H1 (cell line): ENCODE results near the gene MYOD1. TPM values are rescaled to one million over a fixed set of nuclear protein-coding genes. Genes with fewer than 3 reads are reported as not detected.

Source experiments
- CTCF ChIA-PET: fragments of 300-600 bp; sonication (Branson Sonifier 250); formaldehyde crosslinking; loops from one replicate; lab custom pipeline; 2021; ENCODE audit not compliant: partially characterized antibody; lab: Charles Lee
- POLR2A ChIA-PET: fragments of 300-600 bp; sonication (Branson Sonifier 250); formaldehyde crosslinking; loops from one replicate; lab custom pipeline; 2021; ENCODE audit warnings: inconsistent platforms; ENCODE audit not compliant: partially characterized antibody; lab: Charles Lee
- DNase-seq, 2 experiments: peaks; one replicate each; pipeline versions ENCODE4 v3.0.0 to v3.0.0-alpha.2; 2010 to 2022; ENCODE audit warnings: low spot score in 2 of 2, low read depth in 1 of 2, mixed read lengths in 1 of 2
- FAIRE-seq: peaks from 2 replicates; lab custom pipeline; 2011; peaks lifted over from hg19 to GRCh38; lab: Jason Lieb, UNC
- H2AFZ ChIP-seq: 2 replicates; pipeline ENCODE4 v1.8.1; 2012; ENCODE audit warnings: low read length, inconsistent platforms
- H2AK5ac ChIP-seq: 2 replicates; pipeline ENCODE4 v1.6.1; 2013; ENCODE audit warnings: low read depth, low read length
- H2BK120ac ChIP-seq: replicated peaks from 2 replicates; pipeline ENCODE3; 2013; ENCODE audit warnings: low read depth, low read length, inconsistent platforms
- H2BK12ac ChIP-seq: 2 replicates; pipeline ENCODE4 v1.6.1; 2013; ENCODE audit warnings: low read depth, low read length
- H2BK15ac ChIP-seq: 2 replicates; pipeline ENCODE4 v1.6.1; 2013; ENCODE audit warnings: low read length
- H2BK20ac ChIP-seq: 2 replicates; pipeline ENCODE4 v1.6.1; 2013; ENCODE audit warnings: low read length
- H2BK5ac ChIP-seq: 2 replicates; pipeline ENCODE4 v1.6.1; 2013; ENCODE audit warnings: low read depth, low read length
- H3K14ac ChIP-seq: 2 replicates; pipeline ENCODE4 v1.6.1; 2013; ENCODE audit warnings: inconsistent platforms; ENCODE audit not compliant: insufficient read length
- H3K18ac ChIP-seq: 2 replicates; pipeline ENCODE4 v1.6.1; 2013; ENCODE audit warnings: low read length; ENCODE audit errors: extremely low read depth
- H3K23ac ChIP-seq: 2 replicates; pipeline ENCODE4 v1.6.1; 2013; ENCODE audit warnings: inconsistent platforms; ENCODE audit not compliant: insufficient read length
- H3K23me2 ChIP-seq: 2 replicates; pipeline ENCODE4 v1.6.1; 2013; ENCODE audit warnings: low read depth, low read length
- H3K27ac ChIP-seq: 2 replicates; pipeline ENCODE4 v1.6.1; 2011; ENCODE audit warnings: low read depth, low read length, inconsistent platforms
- H3K27me3 ChIP-seq, 4 experiments: replicated peaks in 1 of 4; 1 replicate in 1 of 4; 2 replicates in 3 of 4; pipeline versions ENCODE4 v1.6.1 to v1.8.1; 2011 to 2013; ENCODE audit warnings: low read length in 3 of 4, mild to moderate bottlenecking in 3 of 4, inconsistent platforms in 2 of 4, mixed read lengths in 2 of 4, moderate library complexity in 1 of 4; ENCODE audit not compliant: control insufficient read depth in 3 of 4, insufficient read depth in 3 of 4; ENCODE audit errors: extremely low read depth in 1 of 4
- H3K36me3 ChIP-seq, 4 experiments: 2 replicates each; pipeline versions ENCODE4 v1.6.1 to v1.8.1; 2011 to 2013; ENCODE audit warnings: mild to moderate bottlenecking in 4 of 4, low read length in 3 of 4, moderate library complexity in 2 of 4, control low read depth in 1 of 4, inconsistent platforms in 1 of 4; ENCODE audit not compliant: insufficient read depth in 4 of 4, control insufficient read depth in 2 of 4
- H3K4ac ChIP-seq: replicated peaks from 2 replicates; pipeline ENCODE3; 2013; ENCODE audit warnings: low read length, low read depth, mixed read lengths, inconsistent platforms; ENCODE audit not compliant: insufficient read length
- H3K4me1 ChIP-seq, 4 experiments: replicated peaks in 1 of 4; 1 replicate in 1 of 4; 2 replicates in 3 of 4; pipeline versions ENCODE4 v1.6.1 to v1.8.1; 2011 to 2013; ENCODE audit warnings: low read length in 3 of 4, inconsistent platforms in 2 of 4, mixed read lengths in 1 of 4; ENCODE audit not compliant: insufficient read depth in 4 of 4, control insufficient read depth in 3 of 4
- H3K4me2 ChIP-seq, 2 experiments: 2 replicates each; pipeline versions ENCODE4 v1.6.1 to v1.8.1; 2011 to 2013; ENCODE audit warnings: low read depth in 2 of 2, low read length in 2 of 2, control low read depth in 1 of 2, inconsistent platforms in 1 of 2, mild to moderate bottlenecking in 1 of 2; ENCODE audit not compliant: insufficient read depth in 1 of 2
- H3K4me3 ChIP-seq, 4 experiments: fragments of 200-600, 300-600 bp in 1 of 4; sonication (generic), shearing (Covaris generic), sonication (Bioruptor Twin) in 1 of 4; 2 replicates each; pipeline versions ENCODE4 v1.5.1 to v1.8.1; 2011 to 2016; ENCODE audit warnings: low read length in 4 of 4, low read depth in 3 of 4, control low read depth in 2 of 4, inconsistent platforms in 2 of 4, mild to moderate bottlenecking in 2 of 4, mixed read lengths in 1 of 4, moderate library complexity in 1 of 4; ENCODE audit not compliant: insufficient read depth in 2 of 4; ENCODE audit errors: extremely low read depth in 1 of 4
- H3K56ac ChIP-seq: replicated peaks from 2 replicates; pipeline ENCODE3; 2013; ENCODE audit warnings: low read depth, mild to moderate bottlenecking, mixed read lengths, low read length, inconsistent platforms; ENCODE audit not compliant: insufficient read length
- H3K79me1 ChIP-seq: 2 replicates; pipeline ENCODE4 v1.6.1; 2013; ENCODE audit warnings: low read depth, low read length, control low read depth
- H3K79me2 ChIP-seq, 2 experiments: 2 replicates each; pipeline versions ENCODE4 v1.6.1 to v1.8.1; 2012 to 2013; ENCODE audit warnings: low read length in 2 of 2, mild to moderate bottlenecking in 2 of 2, inconsistent platforms in 1 of 2; ENCODE audit not compliant: insufficient read depth in 2 of 2, control insufficient read depth in 1 of 2
- H3K9ac ChIP-seq, 4 experiments: replicated peaks in 1 of 4; 1 replicate in 1 of 4; 2 replicates in 3 of 4; pipeline versions ENCODE4 v1.6.1 to v1.8.1; 2011 to 2013; ENCODE audit warnings: low read depth in 3 of 4, low read length in 3 of 4, control low read depth in 2 of 4, mild to moderate bottlenecking in 2 of 4, moderate library complexity in 2 of 4, inconsistent platforms in 1 of 4; ENCODE audit errors: extremely low read depth in 1 of 4
- H3K9me3 ChIP-seq, 2 experiments: 2 replicates each; pipeline versions ENCODE4 v1.6.1 to v1.8.1; 2012 to 2013; ENCODE audit warnings: mild to moderate bottlenecking in 2 of 2, moderate library complexity in 2 of 2, control low read depth in 1 of 2, inconsistent platforms in 1 of 2, low read depth in 1 of 2, low read length in 1 of 2, mixed read lengths in 1 of 2; ENCODE audit not compliant: insufficient read depth in 2 of 2
- H4K20me1 ChIP-seq, 2 experiments: replicated peaks in 1 of 2; 2 replicates each; pipeline versions ENCODE3 to v1.8.1; 2011 to 2013; ENCODE audit warnings: inconsistent platforms in 2 of 2, low read length in 2 of 2, mild to moderate bottlenecking in 1 of 2; ENCODE audit not compliant: insufficient read depth in 2 of 2, control insufficient read depth in 1 of 2
- H4K5ac ChIP-seq: 2 replicates; pipeline ENCODE4 v1.6.1; 2013; ENCODE audit warnings: low read length, low read depth, mixed read lengths, inconsistent platforms; ENCODE audit not compliant: insufficient read length
- H4K8ac ChIP-seq: 2 replicates; pipeline ENCODE4 v1.8.0; 2013; ENCODE audit warnings: mild to moderate bottlenecking, moderate library complexity, low read length, inconsistent platforms; ENCODE audit not compliant: insufficient read depth; ENCODE audit errors: extremely low read depth
- H4K91ac ChIP-seq: replicated peaks from 2 replicates; pipeline ENCODE3; 2013; ENCODE audit warnings: low read length, mixed read lengths, inconsistent platforms; ENCODE audit not compliant: insufficient read length
- KDM1A ChIP-seq: fragments of 200-600, 300-600 bp; sonication (generic); IDR thresholded peaks from 2 replicates; pipeline ENCODE4 v1.7.1; 2016; ENCODE audit warnings: mild to moderate bottlenecking, low read length, borderline replicate concordance
- TEAD4 ChIP-seq: IDR thresholded peaks from 2 replicates; pipeline ENCODE4 v1.6.1; 2012; ENCODE audit warnings: low read depth, low read length, inconsistent platforms, mixed read lengths
- WGBS, 2 experiments: shearing (Covaris generic) in 1 of 2; methylation state at CpG; one replicate each; pipeline versions ENCODE4 v1.1.6 to v1.1.7; 2013 to 2015; ENCODE audit warnings: low lambda C conversion rate in 2 of 2, mixed read lengths in 2 of 2, inconsistent platforms in 1 of 2, low coverage in 1 of 2, missing lambda C conversion rate in 1 of 2; ENCODE audit not compliant: insufficient replicate concordance in 2 of 2, insufficient coverage in 1 of 2, insufficient read length in 1 of 2; ENCODE audit errors: extremely low coverage in 1 of 2, missing lambda C conversion rate in 1 of 2; 5-methylcytosine and 5-hydroxymethylcytosine counted together
- polyA plus RNA-seq, 7 experiments: library from polyadenylated mRNA; depleted of rRNA in 3 of 7; stranded (reverse) in 5 of 7; unstranded in 2 of 7; fragments of >200 nt in 5 of 7; fragments of 200-250 nt in 2 of 7; gene quantifications; 1 replicate in 5 of 7; 2 replicates in 1 of 7; 4 replicates in 1 of 7; pipeline versions ENCODE4 v1.2.1 to v1.2.3, GENCODE V29; 2011 to 2013; ENCODE audit warnings: missing spikeins in 2 of 7, mixed read lengths in 2 of 7
- total RNA-seq: library from RNA; stranded (reverse); fragmentation: NEBNext Ultra II Directional; extraction: Animal tissue kit (Norgen Biotek cat#: 25700); gene quantifications from 2 replicates; pipeline ENCODE4 v1.2.1, GENCODE V29; 2021

Gene MYOD1
- total and polyA plus RNA-seq, 2 of the 8 experiments (the other 6 are each of a cell fraction or from before 2014, with no cell fraction given) = not detected

DNA sequence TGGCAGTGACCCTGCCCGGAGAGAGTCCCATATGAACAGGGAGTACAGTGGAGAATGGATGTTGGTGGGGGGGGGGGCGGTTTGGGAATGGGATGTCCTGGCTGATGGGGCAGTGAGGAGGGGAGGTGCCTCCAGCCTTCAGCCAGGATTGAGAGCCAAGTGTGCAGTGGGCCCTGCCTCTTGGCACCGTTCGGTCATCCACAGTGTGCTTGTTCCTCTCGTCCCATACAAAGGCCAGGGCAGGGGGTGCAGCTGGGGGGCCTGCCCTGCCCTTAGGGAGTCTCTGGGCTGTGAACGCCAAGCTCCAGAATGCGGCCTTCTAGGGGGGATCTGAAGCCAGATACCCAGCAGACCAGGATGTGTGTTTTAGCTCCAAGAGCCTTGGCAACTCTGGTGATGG lies 49.2 kb downstream of the MYOD1 start:
- Histone ChIP-seq H3K4me1 (peaks cover 0 to 5% (median 2%) of the 10 kb centered on the region in 4 experiments; a peak in 2 of 7 replicates), H3K14ac (no peak overlapping the region), H4K5ac (no peak overlapping the region), H3K23ac (no peak overlapping the region), H3K56ac (no peak overlapping the region), H4K91ac (no peak overlapping the region), H2AK5ac (no peak overlapping the region), H4K20me1 (peaks cover 0 to 2% of the 10 kb centered on the region in 2 experiments), H3K4ac (no peak overlapping the region), H3K79me2 (no peaks in the 10 kb centered on the region), H3K27me3 (no peaks in the 10 kb centered on the region), H4K8ac (no peak overlapping the region), H3K36me3 (no peaks in the 10 kb centered on the region), H3K23me2 (peaks cover 8% of the 10 kb centered on the region; the same call in 1 of the 2 replicates), H3K4me3 (no peak overlapping the region), H3K27ac (no peak overlapping the region), H2BK120ac (no peak overlapping the region), H2BK20ac (no peak overlapping the region), H2AFZ (no peak overlapping the region), H3K4me2 (no peak overlapping the region), H3K79me1 (no peaks in the 10 kb centered on the region), H3K9me3 (no peaks in the 10 kb centered on the region; a peak in 1 of 4 replicates), H3K18ac (no peak overlapping the region), H2BK15ac (no peak overlapping the region), H2BK5ac (no peak overlapping the region), H3K9ac (no peak overlapping the region), H2BK12ac (no peak overlapping the region)
- FAIRE-seq (no peak), DNase-seq (no peak)
- ChIA-PET POLR2A (no interaction called here), CTCF (interaction anchor here (0.6 to 4.2 kb wide), 12 partner anchors 9 to 212 kb away, joined by 3 to 25 read pairs (median 5); no protein-coding TSS in a partner anchor)
- no peak for TF ChIP-seq KDM1A
- no peak for TF ChIP-seq TEAD4
- WGBS, 2 experiments = 84% methylated on average over 7 of the region's 7 CpGs; no CpG with 5 or more reads in 1 of the 2 experiments
